Thyroid gland (tissue), 4 donors: ENCODE measurements around the gene GTF2F2.

Experiments
- CTCF ChIP-seq, 6 experiments: fragments of 200-600 bp in 3 of 6; fragments of 450-650 bp in 3 of 6; sonication (generic) in 3 of 6; IDR thresholded peaks; one replicate each; pipeline ENCODE4 v1.5.1; 2016 to 2019; ENCODE audit warnings: antibody characterized with exemption in 6 of 6, mild to moderate bottlenecking in 2 of 6, inconsistent platforms in 1 of 6, moderate library complexity in 1 of 6
- POLR2A ChIP-seq, 2 donors: fragments of 450-650 bp; IDR thresholded peaks; one replicate each; pipeline ENCODE4 v1.6.1; 2017; ENCODE audit warnings: antibody characterized with exemption in 2 of 2, mild to moderate bottlenecking in 2 of 2, moderate library complexity in 1 of 2

- TF ChIP-seq CTCF (IDR thresholded peaks at IDR 0.05) (no peak), POLR2A (IDR thresholded peaks at IDR 0.05) (no peak)
Measured at GRCh38 chr13:45278096-45278645, 157.9 kb downstream of the GTF2F2 start.
